Kidney capillary endothelial cell (primary cell): ENCODE data around the gene SLC12A4.
A peak's percentile ranks its signal among the peaks of the same experiment; 100 is the strongest.
"Not testable (repeated sequence)": the region's sequence is repeated elsewhere in the genome, so short reads cannot be mapped to it uniquely, and the experiment has no call there.

Source experiments
- DNase-seq: peaks from one replicate; pipeline ENCODE4 v3.0.0-alpha.2; 2018; ENCODE audit warnings: low spot score

SLC12A4 gene

DNA sequence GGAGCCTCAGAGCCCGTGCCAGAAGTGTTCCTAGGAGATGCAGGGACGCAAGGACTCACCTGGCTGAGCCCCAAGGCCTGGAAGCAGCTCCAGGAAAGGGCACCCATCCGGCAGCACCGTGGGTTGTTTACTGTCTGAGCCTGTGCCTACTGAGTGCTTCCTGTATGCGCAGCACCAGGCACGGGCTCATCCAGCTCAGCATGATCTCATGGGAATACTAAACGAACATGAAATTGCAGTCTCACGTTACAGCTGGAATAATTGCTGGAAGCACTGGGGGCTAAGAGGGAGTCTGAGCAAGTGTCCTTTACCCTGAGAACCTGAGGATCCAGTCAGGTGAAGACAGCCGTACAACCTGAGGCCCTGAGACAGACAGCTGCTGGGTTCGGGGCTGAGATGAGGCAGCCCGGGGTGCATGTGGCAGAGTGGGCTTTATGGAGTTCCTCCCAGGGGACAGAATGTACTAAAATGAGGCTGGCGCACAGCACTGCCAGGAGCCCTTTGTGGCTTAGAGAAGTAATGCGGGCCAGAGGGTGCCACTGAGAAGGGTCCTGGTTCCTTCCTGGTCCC is 42.2 kb downstream of the SLC12A4 start:
- peak; percentile 38 for DNase-seq

DNA sequence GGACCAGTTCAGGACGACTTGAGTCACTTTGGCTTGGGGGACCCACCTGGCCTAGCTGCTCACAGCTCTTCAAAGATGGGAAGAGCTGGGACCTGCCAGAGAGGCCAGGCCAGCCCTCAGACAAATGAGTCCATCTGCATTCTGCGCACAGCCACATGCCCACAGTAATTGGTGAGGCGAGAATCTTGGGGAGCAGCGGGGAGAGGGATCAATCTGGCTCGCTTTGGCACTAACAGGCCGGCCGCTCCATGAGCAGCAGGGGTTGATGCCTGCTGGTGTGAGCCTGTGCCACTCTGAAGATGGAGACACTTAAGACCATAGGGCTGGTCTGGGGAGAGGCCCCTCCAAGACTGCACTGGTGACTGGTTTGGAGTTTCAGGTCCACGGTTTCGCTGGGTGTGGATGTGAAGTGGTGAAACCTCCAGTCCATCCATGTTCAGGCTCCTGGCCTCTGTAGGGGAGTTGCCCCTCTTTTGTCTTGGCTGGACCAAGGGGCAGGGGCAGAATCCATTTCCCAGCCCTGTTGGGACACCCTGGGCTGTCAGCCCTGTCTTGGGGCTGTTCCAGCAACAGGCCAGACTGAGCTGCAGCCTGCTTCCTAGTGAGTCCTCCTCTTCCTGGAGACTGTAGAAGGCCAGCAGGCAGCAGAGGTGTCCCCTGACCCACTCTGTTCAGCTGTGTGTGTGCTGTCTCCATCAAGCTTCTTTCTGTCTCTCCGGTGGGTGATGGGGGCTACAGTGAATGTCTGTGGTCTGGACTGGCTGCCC is 44.1 kb downstream of the SLC12A4 start:
- DNase-seq: no peak

DNA sequence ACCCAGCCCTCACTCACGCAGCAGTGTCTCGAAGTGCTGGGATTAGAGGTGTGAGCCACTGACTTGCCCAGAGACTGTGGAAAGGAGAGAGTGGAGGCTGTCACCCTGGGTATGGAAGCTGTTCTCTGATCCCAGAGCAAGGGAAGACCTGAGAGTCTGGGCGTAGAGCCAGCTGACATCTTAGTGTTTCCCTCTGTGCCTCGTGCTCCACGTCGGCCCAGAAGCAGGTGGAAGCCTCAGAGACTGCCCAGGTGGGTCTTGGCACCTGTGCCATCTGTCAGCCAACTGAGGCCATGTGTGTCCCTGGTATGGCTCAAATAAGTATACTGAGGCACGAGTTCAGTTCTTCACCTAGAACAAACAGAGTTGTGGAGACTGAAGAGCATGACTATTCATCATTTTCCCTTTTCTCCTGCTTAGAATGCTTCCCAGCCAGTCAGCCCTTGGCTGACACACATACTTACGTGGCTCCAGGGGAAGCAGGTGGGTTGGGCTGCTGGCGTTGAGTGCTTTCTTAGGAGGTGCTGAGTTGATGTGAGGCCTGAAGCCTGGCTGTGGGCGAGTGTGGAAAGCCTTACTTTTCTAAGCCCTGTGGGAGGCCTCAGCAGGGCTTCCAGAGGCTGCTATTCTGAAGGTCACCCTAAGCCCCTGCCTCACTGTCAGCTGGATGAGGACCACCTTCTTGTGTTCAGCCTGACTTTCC is 44.9 kb downstream of the SLC12A4 start:
- no peak for DNase-seq

DNA sequence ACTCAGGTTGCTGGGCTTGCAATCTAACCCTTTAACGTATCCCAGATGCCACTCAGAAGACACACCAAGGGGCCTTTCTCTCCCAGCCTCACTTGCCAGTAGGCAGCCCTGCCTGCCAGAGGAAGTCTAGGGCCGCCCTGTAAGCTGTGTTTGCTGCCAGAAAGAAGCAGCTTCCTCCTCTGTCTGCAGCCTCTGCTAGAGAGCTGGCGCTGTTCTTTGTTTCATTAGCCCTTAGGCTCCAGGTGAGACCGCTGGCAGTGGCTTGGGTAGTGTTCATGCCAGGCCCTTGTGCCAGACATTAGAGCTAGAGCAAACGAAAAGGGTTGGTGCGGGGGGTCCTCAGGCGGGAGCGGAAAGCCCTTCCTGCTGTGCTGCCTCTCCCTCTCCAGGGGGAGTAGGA is 45.7 kb downstream of the SLC12A4 start:
- DNase-seq: no peak

DNA sequence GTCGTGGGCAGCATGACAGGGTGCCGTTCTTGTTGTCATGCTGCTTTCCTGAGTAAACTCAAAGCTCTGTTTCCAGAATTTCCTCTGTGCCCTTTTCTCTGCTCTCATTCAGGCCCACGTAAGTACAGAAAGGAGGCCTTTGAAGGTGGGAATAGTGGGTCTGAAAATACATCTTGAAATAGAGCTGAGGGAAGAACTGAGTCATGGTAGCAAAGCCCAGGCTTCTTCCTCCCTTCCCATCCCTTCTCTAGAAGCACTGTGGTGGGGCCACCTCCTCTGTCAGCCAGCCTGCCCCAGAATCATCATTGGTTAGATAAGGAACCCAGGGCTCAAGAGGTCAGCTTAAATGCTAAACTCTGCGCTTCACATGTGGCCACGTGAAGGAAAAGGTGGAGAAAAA is 46.2 kb downstream of the SLC12A4 start:
- no peak for DNase-seq

DNA sequence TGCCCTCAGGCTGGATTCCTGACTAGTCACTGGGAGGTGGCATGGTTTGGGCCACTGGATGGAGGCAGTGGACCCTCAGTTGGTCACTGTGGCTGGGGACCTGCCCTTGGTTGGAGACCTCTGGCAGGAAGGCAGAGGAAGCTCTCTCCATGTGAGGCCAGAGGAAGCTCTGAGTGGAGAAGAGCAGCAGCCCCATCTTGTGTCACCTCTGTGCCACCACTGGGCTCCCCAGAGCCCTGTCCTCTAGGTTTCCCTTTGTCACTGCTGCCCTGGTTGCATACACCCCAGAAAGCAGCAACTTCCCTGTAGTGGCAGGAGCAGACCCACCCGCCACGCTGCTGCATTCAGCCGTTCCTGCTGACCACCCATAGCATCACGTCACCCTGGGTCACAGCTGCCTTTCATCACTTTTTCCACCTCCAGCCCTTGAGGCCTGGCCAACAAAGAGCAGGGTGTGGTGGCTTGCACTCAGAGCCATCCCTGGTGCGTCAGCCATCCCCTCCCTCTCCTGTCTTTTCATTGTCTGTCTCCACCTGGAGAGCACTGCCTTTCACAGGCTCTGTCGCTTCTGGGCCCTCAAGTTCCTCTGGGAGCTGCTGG is 48.7 kb downstream of the SLC12A4 start:
- no peak for DNase-seq

DNA sequence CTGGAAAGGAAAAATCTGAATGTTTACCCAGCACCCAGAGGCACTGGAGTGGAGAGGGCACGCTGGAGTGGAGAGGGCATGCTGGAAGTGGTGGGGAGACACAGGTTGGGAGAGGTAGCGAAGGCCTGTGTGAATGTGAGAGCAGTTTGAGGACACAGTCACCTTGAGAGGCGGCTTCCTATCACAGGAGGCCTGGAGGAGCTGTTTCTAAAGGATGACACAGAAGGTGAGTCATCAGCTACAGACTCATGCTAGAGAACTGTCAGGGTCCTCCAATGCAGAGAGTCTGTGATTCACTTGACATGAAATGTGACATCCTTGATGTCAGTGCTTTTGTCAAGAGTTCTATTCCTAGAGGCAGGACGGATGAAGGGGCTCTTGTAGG is 50.6 kb downstream of the SLC12A4 start:
- DNase-seq: peak; percentile 63

DNA sequence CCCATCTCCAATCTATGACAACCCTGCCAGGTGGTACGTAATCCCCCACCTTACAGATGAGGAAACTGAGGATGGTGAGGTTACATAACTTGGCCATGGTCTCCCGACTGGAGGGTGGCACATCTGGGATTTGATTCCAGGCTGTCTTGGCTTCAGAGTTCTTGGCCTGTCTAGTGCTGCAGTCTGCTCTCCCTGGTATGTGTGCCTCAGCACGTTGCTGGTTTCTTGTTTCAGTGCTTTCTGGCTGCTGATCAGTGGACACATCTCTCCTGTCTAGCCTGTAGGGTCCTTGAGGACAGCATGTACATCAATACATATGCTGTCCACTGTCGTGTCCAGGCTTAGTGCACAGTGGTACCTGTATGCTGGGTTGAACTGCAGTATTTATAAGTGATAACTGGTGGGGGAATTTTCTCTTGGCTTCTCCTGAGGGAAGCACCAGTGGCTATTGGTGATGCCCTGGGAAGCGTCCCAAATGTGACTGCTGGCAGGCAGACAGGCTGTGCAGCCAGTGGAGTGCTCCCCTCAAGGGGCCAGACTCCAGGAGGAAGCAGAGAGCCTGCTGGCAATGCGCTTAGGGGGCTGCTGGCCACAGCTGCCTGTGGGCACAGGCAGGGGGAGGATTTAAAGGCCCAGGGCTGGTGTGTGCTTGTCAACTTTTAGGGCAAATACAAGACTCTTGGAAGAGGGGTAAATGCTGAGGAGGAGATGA is 51.1 kb downstream of the SLC12A4 start:
- no peak for DNase-seq

DNA sequence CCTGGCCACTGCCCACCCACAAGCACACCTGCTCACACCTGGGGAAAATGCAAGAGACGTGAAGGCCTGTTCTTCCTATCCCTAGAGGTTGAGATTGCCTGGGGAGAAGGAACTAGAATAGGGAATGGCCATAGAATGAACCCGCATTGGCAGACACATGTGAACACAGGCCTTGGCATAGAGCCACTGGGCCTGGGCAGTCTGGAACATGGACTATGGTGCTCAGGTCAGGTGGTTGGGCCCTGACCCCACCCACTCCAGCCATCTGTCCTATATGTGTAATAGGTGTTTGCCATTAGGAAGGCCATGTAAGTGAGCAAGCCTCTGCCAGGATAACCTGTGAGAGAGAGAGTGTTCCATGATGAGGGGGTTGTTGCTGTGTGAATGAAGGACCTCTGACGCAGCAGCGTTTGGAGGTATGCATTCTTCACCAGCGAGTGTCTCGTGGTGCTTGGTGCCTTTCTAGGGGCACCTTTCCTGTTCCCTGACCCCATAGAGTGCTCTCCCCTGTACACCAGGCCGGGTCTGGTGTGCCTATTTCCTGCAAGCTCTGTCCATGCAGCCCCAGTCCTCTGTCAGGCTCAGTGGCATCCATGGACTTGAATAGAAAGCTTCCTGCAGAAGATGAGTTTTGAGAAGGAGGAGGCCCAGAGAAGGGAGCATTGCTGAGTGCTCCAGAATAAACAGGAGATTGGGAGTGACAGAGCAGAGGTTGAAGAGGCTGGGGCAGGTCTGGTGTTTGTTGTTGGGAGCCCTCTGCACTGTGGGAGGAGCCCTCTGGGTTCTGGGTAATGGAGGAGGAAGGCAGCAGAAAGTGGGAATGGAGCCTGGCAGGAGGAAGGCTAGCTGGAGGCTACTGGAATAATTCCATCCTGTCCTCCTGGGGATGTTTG is 52.4 kb downstream of the SLC12A4 start:
- no peak for DNase-seq

DNA sequence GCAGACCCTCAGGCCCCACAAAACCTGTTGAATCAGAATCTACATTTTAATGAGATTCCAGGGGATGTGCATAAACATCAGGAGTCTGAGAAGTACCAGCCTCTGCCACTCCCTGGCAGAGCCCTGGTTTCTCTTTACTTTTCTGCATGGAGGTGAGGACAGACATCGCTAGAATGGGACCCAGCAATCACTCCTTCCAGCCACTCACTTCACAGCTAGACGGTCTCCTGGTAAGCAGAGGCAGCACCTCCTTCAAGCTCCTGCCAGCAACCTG is 53.0 kb downstream of the SLC12A4 start:
- not testable (repeated sequence) for DNase-seq

DNA sequence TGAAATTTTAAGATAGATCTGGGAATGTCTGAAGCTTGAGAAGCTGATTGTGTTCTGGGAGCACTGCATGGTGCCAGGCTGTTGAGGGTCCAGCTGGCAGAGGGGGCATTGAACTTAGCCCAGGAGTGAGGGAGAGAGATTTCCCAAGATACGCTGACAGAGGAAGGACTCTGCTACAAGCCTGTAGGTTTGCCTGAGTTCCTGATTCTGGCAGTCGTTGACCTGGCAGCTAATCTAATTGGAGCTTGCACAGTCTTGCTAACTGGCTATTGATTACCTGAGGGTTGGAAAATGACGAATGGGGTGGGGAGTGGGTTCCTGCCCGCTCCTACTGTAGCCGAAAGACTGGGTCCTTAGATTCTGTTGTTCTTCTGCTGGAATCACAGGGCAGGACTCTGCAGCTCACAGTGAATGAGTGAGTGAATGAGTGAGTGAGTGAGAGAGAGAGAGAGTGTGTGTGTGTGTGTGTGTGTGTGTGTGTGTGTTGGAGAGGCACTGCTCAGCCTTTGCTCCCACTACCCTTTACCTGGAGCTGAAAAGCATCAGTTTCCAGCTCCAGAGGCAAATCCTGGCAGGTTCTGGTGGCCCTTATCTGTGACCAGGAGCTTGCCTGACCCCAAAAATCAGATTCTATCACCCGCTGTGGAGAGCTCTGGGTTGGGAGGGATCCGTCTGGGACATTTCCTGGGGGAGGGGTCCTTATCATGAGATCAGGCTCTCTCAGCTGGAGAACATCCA is 53.5 kb downstream of the SLC12A4 start:
- DNase-seq: no peak

DNA sequence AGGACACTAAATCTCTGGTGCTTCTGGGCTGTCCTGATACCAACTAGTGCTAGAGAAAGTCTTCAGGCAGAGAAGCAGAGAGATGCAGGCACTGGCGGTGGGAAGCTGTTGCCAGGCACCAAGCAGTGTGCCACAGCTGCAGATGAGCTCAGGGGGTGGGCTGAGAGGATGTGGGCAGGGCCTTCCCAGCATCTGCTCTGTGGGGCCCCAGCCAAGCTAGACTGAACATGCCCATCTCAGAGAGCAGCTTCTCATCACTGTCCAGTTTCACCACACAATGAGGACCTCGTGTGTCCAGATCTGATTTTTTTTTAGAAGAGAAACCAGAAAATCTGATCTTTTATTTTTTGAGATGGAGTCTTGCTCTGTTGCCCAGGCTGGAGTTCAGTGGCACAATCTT is 58.3 kb downstream of the SLC12A4 start:
- DNase-seq: no peak

DNA sequence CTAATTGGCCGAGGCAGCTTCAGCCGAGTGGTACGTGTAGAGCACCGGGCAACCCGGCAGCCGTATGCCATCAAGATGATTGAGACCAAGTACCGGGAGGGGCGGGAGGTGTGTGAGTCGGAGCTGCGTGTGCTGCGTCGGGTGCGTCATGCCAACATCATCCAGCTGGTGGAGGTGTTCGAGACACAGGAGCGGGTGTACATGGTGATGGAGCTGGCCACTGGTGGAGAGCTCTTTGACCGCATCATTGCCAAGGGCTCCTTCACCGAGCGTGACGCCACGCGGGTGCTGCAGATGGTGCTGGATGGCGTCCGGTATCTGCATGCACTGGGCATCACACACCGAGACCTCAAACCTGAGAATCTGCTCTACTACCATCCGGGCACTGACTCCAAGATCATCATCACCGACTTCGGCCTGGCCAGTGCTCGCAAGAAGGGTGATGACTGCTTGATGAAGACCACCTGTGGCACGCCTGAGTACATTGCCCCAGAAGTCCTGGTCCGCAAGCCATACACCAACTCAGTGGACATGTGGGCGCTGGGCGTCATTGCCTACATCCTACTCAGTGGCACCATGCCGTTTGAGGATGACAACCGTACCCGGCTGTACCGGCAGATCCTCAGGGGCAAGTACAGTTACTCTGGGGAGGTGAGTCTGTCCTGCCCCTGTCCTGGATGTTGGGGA is 59.2 kb downstream of the SLC12A4 start:
- DNase-seq: no peak

DNA sequence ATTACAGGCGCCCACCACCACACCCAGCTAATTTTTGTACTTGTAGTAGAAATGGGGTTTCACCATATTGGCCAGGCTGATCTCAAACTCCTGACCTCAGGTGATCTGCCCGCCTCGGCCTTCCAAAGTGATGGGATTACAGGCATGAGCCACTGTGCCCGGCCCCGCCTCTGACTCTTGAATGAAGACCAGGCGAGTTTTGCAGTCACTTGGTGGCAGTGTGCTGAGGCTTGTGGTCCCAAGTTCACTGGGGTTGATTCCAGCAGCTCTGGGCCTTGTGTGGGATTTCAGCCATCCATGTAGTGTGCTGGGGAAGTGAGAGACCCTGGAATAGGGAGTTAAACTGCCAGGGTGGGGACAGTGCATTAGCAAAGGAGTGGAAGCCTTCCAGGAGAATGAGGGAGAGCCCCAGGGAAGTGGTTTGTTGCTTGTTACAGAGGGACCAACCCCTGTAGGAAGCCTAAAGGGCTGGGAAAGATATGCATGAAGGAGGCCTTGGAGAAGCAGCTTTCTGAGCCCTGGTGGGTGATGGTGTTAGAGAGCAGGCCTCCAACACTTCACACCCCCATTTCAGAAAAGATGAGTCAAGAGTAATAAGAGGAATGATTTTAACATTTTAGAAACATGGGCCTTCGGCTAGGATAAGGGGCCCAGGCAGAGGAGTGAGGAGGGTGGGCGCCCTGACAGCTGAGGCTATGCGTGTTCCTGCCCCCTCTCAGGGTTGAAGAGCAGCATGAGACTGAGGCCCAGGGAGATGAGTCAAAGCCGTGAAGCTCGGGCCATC is 60.8 kb downstream of the SLC12A4 start:
- DNase-seq: no peak

DNA sequence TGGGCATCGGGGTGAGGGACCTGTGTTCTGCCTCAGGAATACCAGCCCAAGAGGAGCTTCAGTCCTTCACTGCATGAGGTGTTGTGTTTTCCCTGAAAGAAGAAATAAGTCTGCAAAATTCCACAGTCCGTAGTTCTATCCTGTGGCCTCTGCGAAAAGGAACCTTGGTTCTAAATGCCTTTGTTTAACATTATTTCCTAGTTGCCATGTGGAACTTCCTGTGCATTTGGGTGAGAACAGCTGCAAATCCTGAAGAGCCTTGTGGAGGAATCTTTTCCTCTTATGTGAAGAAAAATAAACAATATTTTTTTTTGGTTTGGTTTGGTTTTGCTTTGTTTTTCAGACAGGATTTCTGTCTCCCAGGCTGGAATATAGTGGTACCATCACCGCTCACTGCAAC is 65.6 kb downstream of the SLC12A4 start:
- no peak for DNase-seq

DNA sequence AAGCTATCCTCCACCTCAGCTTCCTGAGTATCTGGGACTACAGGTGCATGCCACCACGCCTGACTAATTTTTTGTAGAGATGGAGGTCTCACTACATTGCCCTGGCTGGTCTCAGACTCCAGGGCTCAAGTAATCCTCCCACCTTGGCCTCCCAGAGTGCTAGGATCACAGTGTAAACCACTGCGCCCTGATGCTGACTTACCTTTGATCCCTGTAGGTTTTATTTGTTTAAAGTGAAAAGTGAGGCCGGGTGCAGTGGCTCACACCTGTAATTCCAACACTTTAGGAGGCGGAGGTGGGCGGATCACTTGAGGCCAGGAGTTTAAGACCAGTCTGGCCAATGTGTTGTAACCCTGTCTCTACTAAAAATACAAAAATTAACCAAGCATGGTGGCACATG is 66.7 kb downstream of the SLC12A4 start:
- DNase-seq: no peak

DNA sequence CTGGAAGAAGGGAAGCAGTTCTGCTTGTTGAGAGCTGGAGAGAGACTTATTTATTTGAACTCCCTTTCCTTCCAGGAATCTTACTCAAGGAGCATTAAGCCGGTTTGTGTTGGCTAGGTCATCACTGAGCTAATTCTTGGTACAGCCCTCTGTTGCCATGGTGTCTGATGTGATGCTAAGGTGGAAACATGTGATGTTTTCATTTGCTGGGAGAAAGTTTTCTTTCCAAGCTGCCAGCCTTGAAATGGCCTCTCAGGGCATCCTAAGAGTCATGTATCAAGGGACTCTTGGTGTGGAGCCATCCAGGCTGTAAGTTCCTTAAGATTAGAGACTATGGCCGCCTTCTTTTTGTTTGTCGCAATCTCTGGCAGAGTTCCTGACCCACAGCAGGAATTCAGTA is 71.2 kb downstream of the SLC12A4 start:
- no peak for DNase-seq

DNA sequence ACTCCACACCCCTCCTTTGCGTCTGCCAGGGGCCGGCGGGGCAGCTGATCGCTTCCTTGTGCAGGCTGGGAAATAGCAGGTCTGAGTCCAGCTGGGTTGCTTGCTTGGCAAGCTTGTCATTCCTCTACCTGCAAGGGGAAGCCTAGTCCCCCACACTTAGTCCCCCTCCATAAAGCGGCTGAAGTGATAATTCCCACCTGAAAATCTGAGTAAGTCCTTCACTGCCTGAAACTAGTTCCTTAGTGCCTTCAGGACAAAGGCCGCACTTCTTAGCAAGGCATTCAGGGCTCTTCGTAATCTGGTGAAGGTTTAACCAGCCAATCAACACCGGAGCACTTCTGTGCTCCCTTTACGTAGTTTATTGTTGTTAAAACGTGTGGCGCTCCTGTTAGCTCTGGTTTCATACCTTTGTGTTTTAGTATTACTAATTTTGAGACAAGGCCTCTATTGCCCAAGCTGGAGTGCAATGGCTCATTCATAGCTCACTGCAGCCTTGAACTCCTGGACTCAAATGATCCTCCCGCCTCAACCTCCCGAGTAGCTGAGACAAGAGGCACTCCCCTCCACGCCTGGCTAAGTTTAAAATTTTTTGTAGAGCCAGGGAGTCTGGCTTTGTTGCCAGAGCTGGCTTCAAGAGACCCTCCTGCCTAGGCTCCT is 74.6 kb downstream of the SLC12A4 start:
- no peak for DNase-seq
